Medulla oblongata (tissue), 1 donor: ENCODE measurements around the gene PPIF.

ENCODE experiments used
- DNase-seq: peaks from one replicate; pipeline ENCODE4 v3.0.0-alpha.2; 2015; ENCODE audit errors: extremely low spot score

The PPIF gene

DNA sequence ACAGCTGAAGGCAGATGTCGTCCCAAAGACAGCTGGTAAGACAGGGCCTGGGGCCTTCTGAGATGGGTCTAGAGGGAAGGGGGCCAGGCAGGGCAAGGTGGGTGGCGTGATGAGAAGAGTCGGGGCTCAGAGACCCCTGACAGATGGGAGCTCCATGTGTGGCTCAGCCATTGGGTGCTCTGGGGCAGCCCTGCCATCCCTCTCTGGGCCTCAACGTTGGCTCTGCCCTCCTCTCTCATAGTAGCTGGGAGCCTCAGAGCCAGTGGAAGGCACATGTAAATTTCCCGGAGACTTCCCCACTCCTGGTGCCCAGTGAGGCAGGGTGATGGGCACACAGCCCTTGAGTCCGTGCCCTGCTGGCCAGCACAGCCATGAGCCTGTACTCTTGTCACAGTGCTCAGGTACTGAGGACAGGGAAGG is 1.8 kb downstream of the PPIF start:
- no peak for DNase-seq

DNA sequence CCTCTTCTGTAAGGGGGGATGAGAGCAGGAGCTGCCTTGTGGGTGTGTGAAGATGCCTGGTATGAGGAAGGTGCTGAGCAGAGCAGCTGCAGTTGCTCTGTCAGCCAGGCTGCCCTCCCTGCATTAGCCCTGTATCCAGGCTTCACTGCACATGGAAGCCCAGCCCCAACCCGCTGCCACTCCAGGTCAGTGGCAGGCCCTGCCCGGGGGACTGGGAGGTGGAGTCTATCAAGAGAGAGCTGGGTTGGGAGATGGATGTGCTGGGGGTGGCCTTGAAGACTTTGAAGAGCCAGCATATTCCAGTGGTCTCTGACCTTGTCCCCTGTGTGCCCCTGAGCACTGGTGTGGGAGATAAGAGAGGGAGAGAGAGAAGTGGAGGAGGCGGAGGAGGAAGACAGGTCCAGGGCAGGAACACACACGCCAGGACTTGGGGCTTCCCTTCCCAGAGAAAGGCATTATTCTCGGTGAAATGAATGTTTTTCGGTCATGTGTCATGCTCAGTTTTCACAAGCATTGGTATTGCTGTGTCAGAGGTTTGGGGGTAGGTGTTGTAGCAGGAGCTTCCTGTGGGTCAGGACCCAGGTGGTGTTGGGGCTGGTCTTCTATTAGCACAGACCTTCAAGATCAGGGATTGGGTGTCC is 2.6 kb downstream of the PPIF start:
- no peak for DNase-seq

GRCh38 chr10:79350407-79351154 is 3.3 kb downstream of the PPIF start:
- DNase-seq, result no peak

DNA sequence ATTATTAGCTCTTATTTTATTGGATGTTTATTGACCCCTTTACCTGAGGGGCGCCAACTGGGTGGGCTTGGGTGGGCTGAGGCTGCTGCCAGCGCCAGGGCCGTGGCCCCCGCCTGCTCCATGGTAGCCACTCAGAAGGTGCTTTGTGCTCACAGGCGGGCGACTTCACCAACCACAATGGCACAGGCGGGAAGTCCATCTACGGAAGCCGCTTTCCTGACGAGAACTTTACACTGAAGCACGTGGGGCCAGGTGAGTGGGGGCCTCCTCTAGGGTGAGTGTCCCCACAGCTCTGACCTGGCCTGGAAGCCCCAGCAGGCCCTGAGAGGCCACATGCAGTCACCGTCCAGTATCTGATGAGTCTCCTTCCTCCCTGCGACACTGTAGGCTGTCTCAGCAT is 4.1 kb downstream of the PPIF start:
- DNase-seq, result no peak

GRCh38 chr10:79352035-79352877 is 5.0 kb downstream of the PPIF start:
- DNase-seq, result no peak

GRCh38 chr10:79353000-79353406 is 5.7 kb downstream of the PPIF start:
- no peak for DNase-seq

- DNase-seq, result no peak
Measured at GRCh38 chr10:79353726-79354125, 6.5 kb downstream of the PPIF start.

- DNase-seq, result no peak
Measured at GRCh38 chr10:79354141-79354540, 6.9 kb downstream of the PPIF start.

DNA sequence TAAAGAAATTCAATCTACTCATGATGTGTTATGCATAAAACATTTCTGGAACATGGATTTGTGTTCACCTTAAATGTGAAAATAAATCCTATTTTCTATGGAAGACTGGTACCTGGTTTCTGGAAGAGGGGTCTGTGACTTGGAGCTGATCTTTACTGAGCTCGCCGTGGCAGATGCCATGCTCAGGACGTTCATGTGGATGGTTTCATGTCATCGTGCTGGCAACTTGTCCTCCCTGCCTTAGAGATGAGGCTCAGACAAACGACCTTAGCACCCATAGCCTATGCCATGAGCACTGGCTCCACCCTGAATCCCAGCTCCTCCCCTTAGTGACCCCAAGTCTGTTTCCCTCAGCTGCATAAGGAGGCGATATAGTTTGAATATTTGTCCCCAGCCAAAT is 7.3 kb downstream of the PPIF start:
- no peak for DNase-seq

DNA sequence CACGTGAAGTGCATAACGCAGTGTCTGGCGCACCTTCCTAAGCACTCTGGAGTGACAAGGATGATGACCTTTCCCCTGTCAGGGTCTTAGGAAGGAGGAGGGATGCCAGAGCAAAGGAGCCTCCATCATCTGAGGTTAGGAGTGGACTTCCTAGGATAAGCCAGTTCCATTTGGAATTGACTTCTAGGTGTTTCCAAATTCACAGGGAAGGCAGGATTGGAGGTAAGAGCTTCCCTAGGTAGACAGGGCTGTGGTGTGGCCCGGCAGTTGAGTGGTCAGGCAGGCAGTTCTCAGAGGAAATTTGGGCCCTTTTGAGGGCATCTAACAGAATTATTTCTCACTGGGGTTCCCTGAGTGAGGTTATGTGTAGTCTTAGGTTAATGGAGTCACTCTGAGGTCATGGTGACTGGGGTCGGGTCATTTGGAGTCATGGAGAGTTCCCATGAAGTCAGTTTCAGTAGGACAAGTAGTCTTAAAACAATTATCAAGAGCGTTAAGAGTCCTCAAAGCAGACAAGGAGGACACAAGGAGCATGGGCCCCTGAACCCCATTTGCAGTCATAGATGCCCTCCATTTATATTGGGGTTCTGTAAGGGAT is 8.2 kb downstream of the PPIF start:
- no peak for DNase-seq

DNA sequence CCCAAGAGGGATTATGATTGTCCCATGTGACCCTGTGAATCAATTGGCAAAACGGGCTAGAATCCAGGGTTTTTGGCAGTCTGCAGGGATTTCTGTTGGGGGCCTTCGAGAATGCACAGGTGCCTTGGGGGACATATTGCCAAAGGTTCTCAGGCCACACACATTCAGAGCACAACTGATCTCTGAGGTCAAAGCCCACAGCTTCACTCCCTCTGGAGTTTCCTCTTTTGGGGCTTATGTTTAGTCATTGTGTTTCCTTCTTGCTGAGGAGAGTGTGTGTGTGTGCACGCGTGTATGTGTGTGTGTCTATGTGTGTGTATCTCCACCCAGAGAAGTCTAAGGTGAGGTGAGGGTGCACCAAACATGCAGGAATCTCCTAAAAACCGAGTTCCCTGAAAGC is 8.8 kb downstream of the PPIF start:
- no peak for DNase-seq

DNA sequence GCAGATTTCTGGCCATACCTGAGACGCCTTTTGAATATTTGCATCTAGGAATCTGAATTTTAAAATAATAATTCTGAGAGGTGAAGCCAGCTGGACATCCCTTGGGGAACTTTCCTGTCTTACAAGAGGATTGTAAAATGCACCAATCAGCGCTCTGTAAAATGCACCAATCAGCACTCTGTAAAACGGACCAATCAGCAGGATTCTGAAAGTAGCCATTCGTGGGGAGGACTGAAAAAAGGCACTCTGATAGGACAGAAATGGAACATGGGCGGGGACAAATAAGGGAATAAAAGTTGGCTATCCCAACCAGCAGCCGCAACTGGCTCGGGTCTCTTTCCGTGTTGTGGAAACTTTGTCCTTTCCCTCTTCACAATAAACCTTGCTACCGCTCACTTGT is 9.9 kb downstream of the PPIF start:
- no peak for DNase-seq

GRCh38 chr10:79358811-79359210 is 11.5 kb downstream of the PPIF start:
- DNase-seq, result no peak

DNA sequence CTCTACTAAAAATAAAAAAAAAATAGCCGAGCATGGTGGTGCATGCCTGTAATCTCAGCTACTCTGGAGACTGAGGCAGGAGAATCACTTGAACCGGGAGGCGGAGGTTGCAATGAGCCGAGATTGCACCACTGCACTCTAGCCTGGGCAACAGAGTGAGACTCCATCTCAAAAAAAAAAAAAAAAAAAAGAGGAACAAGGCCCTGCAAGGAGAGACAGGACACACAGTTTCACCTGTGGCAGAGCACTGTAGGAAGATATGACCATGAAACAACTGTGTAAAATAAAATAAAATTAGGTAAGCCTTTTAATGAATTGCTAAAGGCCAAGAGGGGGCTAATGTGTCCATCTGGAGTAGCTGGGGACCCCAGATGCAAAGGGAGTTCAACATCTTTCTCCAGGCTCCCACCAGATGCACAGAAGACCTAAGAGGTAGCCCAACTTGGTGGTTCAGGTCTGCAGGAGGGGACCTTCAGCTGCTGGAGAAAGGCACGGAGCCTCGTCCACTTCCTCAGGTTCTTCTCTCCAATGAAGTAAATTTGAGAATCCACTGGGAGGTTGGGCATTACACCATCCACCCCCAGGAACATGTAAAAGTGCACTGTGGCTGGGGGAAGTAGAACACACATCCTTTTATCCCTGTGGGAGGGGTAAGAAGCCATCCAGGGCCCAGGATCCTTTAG is 12.7 kb downstream of the PPIF start:
- no peak for DNase-seq

- no peak for DNase-seq
Measured at GRCh38 chr10:79360499-79361342, 13.5 kb downstream of the PPIF start.

- DNase-seq, result no peak
Measured at GRCh38 chr10:79361726-79362397, 14.6 kb downstream of the PPIF start.

DNA sequence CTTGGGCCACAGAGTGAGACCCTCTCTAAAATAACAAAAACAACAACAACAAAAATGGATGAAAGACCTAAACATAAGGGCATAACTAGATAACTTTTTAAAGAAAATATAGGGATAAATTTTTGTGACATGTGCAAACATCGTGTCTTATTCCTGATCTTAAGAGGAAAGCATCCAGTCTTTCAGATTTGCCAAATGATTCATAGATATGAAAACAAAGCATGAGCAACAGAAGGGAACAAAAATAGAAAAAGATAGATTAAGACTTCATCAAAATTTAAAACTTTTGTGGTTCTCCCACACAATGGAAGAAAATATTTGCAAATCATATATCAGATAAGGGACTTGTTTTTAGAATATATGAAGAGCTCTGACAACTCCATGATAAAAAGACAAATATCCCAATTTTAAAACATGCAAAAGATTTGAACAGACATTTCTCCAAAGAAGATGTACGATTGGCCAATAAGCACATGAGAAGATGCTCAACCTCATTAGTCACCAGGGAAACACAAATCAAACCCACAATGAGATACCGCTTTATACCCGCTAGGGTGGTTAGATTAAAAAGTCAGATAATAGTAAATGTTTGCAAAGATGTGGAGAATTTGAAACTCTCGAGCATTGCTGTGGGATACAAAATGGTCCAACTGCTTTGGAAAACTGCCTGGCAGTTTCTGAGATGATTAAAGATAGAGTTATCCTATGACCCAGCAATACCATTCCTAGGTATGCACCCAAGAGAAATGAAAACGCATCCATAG is 20.3 kb downstream of the PPIF start:
- DNase-seq, result no peak

- no peak for DNase-seq
Measured at GRCh38 chr10:79372871-79373270, 25.6 kb downstream of the PPIF start.
